GM12865 (cell line): ENCODE measurements around the gene PPP4R1.

ENCODE experiments used
- DNase-seq: peaks from one replicate; pipeline ENCODE4 v3.0.0; 2010; ENCODE audit warnings: low read depth
- H3K4me3 ChIP-seq: 2 replicates; pipeline ENCODE4 v1.5.1; 2011; ENCODE audit warnings: mild to moderate bottlenecking, low read depth, low read length, control low read depth
- TF ChIP-seq, protein P1 (sequence below): IDR thresholded peaks from 2 replicates; pipeline ENCODE4 v1.5.1; 2011; ENCODE audit warnings: low read length, control low read depth, low read depth, inconsistent platforms; ENCODE audit not compliant: insufficient read depth; ENCODE audit errors: missing control alignments

Gene PPP4R1

GRCh38 chr18:9638886-9639285 lies 24.5 kb upstream of the PPP4R1 start:
- no peak overlapping the region for H3K4me3 ChIP-seq
- TF ChIP-seq, protein P1, sequence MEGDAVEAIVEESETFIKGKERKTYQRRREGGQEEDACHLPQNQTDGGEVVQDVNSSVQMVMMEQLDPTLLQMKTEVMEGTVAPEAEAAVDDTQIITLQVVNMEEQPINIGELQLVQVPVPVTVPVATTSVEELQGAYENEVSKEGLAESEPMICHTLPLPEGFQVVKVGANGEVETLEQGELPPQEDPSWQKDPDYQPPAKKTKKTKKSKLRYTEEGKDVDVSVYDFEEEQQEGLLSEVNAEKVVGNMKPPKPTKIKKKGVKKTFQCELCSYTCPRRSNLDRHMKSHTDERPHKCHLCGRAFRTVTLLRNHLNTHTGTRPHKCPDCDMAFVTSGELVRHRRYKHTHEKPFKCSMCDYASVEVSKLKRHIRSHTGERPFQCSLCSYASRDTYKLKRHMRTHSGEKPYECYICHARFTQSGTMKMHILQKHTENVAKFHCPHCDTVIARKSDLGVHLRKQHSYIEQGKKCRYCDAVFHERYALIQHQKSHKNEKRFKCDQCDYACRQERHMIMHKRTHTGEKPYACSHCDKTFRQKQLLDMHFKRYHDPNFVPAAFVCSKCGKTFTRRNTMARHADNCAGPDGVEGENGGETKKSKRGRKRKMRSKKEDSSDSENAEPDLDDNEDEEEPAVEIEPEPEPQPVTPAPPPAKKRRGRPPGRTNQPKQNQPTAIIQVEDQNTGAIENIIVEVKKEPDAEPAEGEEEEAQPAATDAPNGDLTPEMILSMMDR, result no peak
- no peak for DNase-seq

DNA sequence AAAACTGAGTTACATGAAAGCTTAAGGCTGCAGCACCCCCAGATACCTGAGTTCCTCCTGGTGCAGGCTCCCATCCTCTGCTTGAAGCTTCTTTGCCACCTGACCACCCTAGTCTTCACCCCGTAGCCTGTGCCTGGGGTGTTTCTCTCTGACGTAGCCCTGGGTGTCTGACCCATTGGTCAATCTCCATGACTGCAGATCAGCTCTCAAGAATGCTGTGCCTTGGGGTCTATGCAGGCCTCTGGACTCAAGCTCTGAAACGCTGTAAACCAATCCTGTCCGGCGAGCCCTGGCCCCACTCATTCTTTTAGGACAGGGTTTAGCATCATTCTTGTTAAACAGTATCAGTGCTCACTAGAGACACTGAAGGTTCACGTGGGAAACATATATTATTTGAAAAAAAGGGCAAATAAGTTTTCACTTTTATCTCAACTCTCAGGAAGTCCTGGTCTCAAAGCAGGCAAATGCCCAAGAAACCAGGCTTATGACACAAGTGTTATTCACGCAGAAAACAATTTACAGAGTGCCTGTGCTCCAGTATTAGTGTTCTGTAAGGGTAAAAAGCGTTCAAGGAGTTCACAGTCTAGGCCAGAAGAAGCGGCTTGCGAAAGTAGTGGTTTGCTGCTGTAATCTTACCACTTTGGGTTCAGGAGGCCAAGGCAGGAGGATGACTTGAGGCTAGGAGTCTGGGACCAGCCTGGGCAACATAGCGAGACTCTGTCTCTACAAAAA lies 22.8 kb upstream of the PPP4R1 start:
- no peak overlapping the region for H3K4me3 ChIP-seq
- DNase-seq, result no peak
- TF ChIP-seq, protein P1, result no peak

GRCh38 chr18:9634856-9635255 lies 20.5 kb upstream of the PPP4R1 start:
- no peak overlapping the region for H3K4me3 ChIP-seq
- no peak for DNase-seq
- TF ChIP-seq, protein P1, result no peak

DNA sequence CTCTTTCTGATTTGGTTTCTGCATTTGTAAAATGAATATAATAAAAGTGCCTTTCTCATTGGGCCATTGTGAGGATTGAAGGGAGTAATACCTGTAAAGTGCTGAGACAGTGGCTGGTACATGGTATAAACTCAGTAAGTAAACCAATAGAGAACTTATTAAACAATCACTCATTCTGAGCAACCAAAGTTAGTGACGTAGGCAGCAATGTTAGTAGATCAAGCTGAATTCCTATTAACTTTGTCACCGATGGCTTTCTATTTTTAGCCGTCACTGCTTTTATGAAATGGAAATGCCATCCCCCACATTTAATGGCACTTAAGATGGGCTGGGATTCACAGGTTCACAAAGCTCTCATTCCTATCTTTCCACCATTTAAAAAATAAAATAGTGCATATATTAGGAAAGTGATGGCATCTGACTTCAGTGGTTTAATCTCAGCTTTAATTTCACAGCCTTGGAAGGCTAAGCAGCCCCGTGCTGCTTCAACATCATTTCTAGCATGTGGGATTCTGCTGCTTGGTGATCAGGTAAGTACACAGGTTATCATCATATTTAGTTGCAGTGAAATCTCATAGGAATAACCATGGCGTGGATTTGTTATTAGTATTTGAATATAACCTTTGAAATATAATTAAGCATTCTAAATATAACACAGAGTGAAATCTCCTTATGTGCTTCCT lies 17.6 kb upstream of the PPP4R1 start:
- no peak overlapping the region for H3K4me3 ChIP-seq

DNA sequence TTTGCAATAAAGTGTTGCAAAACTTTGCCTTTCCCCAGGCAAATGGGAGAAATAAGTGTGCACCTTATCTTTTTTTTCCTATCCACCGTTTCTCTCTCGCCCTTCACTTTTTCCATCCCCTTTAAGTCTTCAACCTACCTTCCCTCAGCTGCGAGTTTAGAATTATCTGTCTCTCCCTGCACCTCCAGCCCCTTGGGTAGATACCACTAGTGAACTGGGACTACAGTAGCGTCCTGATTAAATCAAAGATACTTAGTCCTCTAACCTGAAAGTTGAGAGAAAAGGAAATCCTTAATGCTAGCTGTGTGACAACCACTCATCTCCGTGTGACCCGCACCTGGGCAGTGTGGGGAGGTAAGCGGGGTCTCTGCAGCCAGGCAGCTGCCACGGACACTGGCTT lies 16.1 kb upstream of the PPP4R1 start:
- no peak for DNase-seq
- TF ChIP-seq, protein P1, result no peak
- H3K4me3 ChIP-seq, result no peak overlapping the region

More for the DNA sequence above, 17.6 kb upstream of the PPP4R1 start:
- TF ChIP-seq, protein P1, result no peak
- no peak for DNase-seq

GRCh38 chr18:9629709-9630108 lies 15.3 kb upstream of the PPP4R1 start:
- H3K4me3 ChIP-seq, result no peak overlapping the region
- TF ChIP-seq, protein P1, result no peak
- no peak for DNase-seq

DNA sequence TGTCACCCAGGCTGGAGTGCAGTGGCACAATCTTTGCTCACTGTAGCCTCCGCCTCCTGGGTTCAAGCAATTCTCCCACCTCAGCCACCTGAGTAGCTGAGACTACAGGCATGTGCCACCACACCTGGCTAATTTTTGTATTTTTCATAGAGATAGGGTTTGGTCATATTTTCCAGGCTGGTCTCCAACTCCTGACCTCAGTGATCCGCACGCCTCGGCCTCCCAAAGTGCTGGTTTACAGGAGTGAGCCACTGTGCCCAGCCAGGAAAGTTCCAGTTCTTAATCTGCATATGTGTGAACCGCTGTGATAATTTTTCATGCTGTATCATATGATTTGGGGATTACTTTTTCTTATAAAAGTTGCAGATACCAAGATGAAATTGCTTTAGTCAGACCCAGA lies 14.6 kb upstream of the PPP4R1 start:
- TF ChIP-seq, protein P1, result no peak
- no peak for DNase-seq
- H3K4me3 ChIP-seq, result no peak overlapping the region
